ENCODE data around the gene SNX30. TPM values are rescaled to one million over a fixed set of nuclear protein-coding genes. Genes with fewer than 3 reads are reported as not detected.

SNX30 gene
- total RNA-seq, 1 experiment from 2014 or later = 32.5 TPM

- CTCF ChIA-PET = no interaction called here
- BruUV-seq (replicated peaks) = no TSS peak
- 0 out of 2 replicates have a peak, but pooled peaks cover 7% of the 10 kb centered on the region for H4K20me1 ChIP-seq (ENCODE audit: insufficient read depth)
- H3K9me2 ChIP-seq (ENCODE audit: insufficient read depth) = no peaks in the 10 kb centered on the region
- no peak overlapping the region for H3K4me3 ChIP-seq
- H3K27me3 ChIP-seq (ENCODE audit: insufficient read depth, low read depth) = no peaks in the 10 kb centered on the region
- H3K9me3 ChIP-seq (ENCODE audit: insufficient read depth, low read depth) = no peaks in the 10 kb centered on the region
- no peaks in the 10 kb centered on the region for H3F3A ChIP-seq (ENCODE audit: insufficient read depth, low read depth)
- no peaks in the 10 kb centered on the region for H3K36me3 ChIP-seq (ENCODE audit: low read depth)
- no peak for DNase-seq
- H3K27ac ChIP-seq = no peak overlapping the region
- no peaks in the 10 kb centered on the region for H3K4me1 ChIP-seq (replicated peaks; ENCODE audit: insufficient read depth)
- H3K79me2 ChIP-seq (ENCODE audit: low read depth) = peaks cover 26% of the 10 kb centered on the region; the same call in 1 of the 2 replicates
- POLR2A ChIA-PET (ENCODE audit: unreplicated experiment) = interaction anchor here (0.6 kb wide), 1 partner anchor 34 kb away, joined by 3 read pairs; no protein-coding TSS in a partner anchor
- H3K4me2 ChIP-seq = no peak overlapping the region
- intact Hi-C loops (cut with micrococcal nuclease; ENCODE audit: unreplicated experiment) = no loop called here
- TF ChIP-seq CTCF (conservative IDR thresholded peaks at IDR 0.05) (no peak), EZH2 (IDR thresholded peaks at IDR 0.05; ENCODE audit: low read depth) (no peak)
- H2AFZ ChIP-seq = no peak overlapping the region
Measured at GRCh38 chr9:112783551-112783954, 33.0 kb downstream of the SNX30 start.

GRCh38 chr9:112784020-112784785, 33.6 kb downstream of the SNX30 start:
- DNase-seq = no peak
- H3K4me3 ChIP-seq = no peak overlapping the region
- 0 out of 2 replicates have a peak, but pooled peaks cover 7% of the 10 kb centered on the region for H4K20me1 ChIP-seq (ENCODE audit: insufficient read depth)
- peaks cover 24% of the 10 kb centered on the region; the same call in 1 of the 2 replicates for H3K79me2 ChIP-seq (ENCODE audit: low read depth)
- intact Hi-C loops (cut with micrococcal nuclease; ENCODE audit: unreplicated experiment) = no loop called here
- no peaks in the 10 kb centered on the region for H3K27me3 ChIP-seq (ENCODE audit: insufficient read depth, low read depth)
- no peaks in the 10 kb centered on the region for H3K9me3 ChIP-seq (ENCODE audit: insufficient read depth, low read depth)
- H3K36me3 ChIP-seq (ENCODE audit: low read depth) = no peaks in the 10 kb centered on the region
- no peak overlapping the region for H3K27ac ChIP-seq
- ChIA-PET POLR2A (ENCODE audit: unreplicated experiment) (interaction anchor here (0.6 kb wide), 1 partner anchor 34 kb away, joined by 3 read pairs; no protein-coding TSS in a partner anchor), CTCF (interaction anchor here (0.5 kb wide), 1 partner anchor 89 kb away, joined by 6 read pairs; no protein-coding TSS in a partner anchor)
- H3K9me2 ChIP-seq (ENCODE audit: insufficient read depth) = no peaks in the 10 kb centered on the region
- no peak overlapping the region for H2AFZ ChIP-seq
- no peak overlapping the region for H3K4me2 ChIP-seq
- TF ChIP-seq CTCF (conservative IDR thresholded peaks at IDR 0.05) = no peak
- TF ChIP-seq EZH2 (IDR thresholded peaks at IDR 0.05; ENCODE audit: low read depth) = no peak
- no peaks in the 10 kb centered on the region for H3F3A ChIP-seq (ENCODE audit: insufficient read depth, low read depth)
- BruUV-seq (replicated peaks) = no TSS peak
- no peaks in the 10 kb centered on the region for H3K4me1 ChIP-seq (replicated peaks; ENCODE audit: insufficient read depth)

GRCh38 chr9:112785986-112786385, 35.4 kb downstream of the SNX30 start:
- DNase-seq = no peak
- Histone ChIP-seq H3F3A (ENCODE audit: insufficient read depth, low read depth) (no peaks in the 10 kb centered on the region), H4K20me1 (ENCODE audit: insufficient read depth) (0 out of 2 replicates have a peak, but pooled peaks cover 7% of the 10 kb centered on the region), H3K4me2 (no peak overlapping the region), H3K4me1 (replicated peaks; ENCODE audit: insufficient read depth) (no peaks in the 10 kb centered on the region), H2AFZ (no peak overlapping the region), H3K27ac (no peak overlapping the region), H3K4me3 (no peak overlapping the region), H3K79me2 (ENCODE audit: low read depth) (peaks cover 24% of the 10 kb centered on the region; the same call in 1 of the 2 replicates), H3K36me3 (ENCODE audit: low read depth) (no peaks in the 10 kb centered on the region), H3K9me3 (ENCODE audit: insufficient read depth, low read depth) (no peaks in the 10 kb centered on the region), H3K27me3 (ENCODE audit: insufficient read depth, low read depth) (no peaks in the 10 kb centered on the region), H3K9me2 (ENCODE audit: insufficient read depth) (no peaks in the 10 kb centered on the region)
- BruUV-seq (replicated peaks) = no TSS peak
- no peak for TF ChIP-seq CTCF (conservative IDR thresholded peaks at IDR 0.05)
- no peak for TF ChIP-seq EZH2 (IDR thresholded peaks at IDR 0.05; ENCODE audit: low read depth)
- ChIA-PET POLR2A (ENCODE audit: unreplicated experiment) (interaction anchor here (0.5 to 0.6 kb wide), 2 partner anchors 300 to 668 kb away, joined by 3 to 8 read pairs; no protein-coding TSS in a partner anchor), CTCF (no interaction called here)
- intact Hi-C loops (cut with micrococcal nuclease; ENCODE audit: unreplicated experiment) = no loop called here
